Stimulated activated CD8-positive, alpha-beta memory T cell treated with anti-CD3 and anti-CD28 coated beads, Interleukin-12 subunit alpha, Interleukin-12 subunit beta, amount 100 ng/mL, for 4 hours (primary cell): Measurements from ENCODE around the gene TMEM187.

Experiments used
- DNase-seq: peaks from one replicate; pipeline ENCODE4 v3.0.0-alpha.2; 2020; ENCODE audit warnings: low read depth

Gene TMEM187, protein sequence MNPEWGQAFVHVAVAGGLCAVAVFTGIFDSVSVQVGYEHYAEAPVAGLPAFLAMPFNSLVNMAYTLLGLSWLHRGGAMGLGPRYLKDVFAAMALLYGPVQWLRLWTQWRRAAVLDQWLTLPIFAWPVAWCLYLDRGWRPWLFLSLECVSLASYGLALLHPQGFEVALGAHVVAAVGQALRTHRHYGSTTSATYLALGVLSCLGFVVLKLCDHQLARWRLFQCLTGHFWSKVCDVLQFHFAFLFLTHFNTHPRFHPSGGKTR

DNA sequence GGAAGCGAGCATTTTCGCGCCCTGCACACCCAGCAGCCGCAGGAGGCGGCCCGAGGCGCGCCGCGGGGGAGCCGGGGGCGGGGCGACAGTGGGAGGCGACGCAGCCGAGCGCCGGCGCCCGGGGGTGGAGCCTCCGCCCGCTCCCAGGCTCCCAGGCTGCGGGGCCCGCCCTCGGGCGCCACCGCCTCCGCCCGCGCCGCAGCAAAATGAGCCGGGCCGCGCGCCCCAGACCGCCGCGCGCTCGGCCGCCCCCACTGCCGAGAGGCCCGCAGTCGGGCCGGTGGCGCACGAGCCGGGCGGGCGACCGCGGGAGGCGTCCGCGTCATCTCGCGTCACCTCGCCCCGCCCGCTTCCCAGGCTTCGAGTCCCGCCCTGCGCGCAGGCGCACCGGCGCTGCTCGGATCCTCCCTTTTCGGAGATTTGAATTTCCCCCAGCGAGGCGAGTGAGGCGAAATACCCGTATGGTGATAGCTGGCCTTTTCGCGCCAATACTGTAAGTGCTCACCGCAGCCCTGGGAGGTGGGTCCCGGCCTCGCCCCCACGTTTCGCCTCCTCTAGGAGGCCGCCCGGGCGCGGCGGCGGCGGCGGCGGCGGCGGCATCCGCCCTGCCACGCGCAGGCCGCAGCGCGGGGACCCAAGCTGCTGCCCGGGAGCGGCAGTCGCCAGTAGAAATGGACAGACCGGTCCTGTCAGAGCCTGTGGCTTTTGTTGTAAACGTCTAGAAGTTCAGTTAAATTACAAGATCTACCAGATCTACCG is at the start of gene TMEM187:
TMEM187 (plus strand) TSS at position 387 of the 759 bp plus-strand sequence. CDS start 9,309 bp downstream, outside the sequence.
- peak; percentile 85 for DNase-seq

DNA sequence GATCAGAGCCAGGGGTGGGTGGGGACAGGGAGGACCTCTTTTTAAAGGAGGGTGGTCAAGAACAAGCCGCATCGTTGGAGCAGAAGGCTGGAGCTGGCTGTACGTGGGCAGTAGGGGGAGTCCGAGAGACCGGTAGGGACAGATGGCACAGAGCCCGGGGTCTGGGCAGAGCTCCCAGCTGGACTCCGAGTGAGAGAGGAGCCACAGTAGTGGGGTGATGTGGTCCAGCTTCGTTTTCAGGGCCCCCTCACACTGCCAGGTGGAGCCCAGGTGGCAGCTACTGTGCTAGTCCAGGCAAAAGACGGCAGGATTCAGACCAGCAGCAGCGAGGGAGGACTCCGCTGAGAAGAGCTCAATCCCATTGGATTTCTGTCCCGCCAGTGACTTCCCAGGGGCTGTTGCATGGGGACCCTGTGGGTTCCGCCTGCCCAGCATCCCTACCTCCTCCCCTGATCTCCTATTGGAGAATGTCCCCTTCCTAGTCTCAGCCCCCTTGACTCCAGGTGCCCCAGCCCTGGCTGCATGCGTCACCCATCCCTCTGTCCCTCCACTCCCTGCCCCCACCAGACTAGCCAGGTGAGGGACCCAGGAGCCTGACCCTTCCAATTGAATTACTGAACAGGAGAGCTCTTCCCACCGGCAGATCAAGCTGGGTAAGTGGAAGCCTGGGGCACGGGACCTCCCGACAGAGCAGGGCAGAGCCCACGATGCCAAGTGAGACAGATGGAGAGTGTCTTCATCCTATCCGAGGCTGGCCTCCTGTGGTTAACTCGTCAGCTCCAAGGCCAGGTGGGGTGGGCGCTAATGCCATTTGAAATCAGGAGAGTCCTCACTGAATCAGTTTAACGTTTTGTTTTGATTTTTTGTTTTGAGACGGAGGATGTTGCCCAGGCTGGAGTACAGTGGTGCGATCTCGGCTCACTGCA is 49.4 kb upstream of the TMEM187 start:
- DNase-seq: no peak

DNA sequence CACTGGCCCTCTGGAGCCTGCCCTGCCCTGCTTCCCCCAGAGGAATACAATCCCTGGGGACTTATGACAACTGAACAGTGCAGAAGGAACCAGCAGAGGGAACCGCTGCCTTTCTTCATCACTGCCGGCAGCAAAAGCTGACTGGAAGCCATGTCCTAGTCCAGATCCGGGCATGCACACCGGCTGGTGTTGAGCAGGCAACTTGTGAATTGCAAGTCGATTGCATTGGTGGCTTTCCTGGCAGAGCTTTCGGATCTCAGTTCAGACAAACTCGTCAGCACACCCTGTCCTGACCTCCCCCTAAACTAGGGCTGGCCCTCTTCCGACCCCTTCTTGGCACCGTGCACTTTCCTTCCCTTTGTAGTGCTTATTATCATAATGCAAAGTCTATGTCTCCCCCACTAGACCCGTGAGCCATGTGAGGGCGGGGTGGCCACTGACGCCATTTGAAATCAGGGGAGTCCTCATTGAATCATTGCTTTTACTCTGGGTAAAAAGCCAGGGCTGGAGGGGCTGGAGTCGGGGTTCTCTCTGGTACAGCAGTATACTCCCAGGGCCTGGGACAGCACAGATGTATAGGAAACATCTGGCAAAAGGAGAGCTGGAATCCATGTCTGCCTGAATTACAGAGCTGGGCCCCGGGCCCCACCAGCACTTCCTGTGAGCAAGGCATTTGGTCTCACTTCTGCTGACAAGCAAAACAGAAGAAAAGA is 48.2 kb upstream of the TMEM187 start:
- DNase-seq: no peak

DNA sequence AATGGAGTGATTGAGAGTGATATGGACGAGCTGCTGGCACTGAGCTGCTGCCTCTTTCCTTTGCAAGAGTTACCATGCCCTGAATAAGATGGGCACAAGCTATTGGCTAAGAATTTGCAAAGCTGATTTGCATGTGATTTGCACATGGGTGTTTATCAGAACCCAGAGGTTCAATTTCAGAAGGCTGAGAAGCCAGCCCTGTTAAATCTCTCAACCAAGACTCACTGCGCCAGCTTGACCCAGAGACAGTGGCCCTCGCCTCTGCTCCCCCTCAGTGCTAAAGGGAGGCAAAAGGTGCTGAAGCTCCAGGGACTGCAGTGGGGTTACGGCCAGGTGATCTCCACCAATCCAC is 47.2 kb upstream of the TMEM187 start:
- DNase-seq: no peak

DNA sequence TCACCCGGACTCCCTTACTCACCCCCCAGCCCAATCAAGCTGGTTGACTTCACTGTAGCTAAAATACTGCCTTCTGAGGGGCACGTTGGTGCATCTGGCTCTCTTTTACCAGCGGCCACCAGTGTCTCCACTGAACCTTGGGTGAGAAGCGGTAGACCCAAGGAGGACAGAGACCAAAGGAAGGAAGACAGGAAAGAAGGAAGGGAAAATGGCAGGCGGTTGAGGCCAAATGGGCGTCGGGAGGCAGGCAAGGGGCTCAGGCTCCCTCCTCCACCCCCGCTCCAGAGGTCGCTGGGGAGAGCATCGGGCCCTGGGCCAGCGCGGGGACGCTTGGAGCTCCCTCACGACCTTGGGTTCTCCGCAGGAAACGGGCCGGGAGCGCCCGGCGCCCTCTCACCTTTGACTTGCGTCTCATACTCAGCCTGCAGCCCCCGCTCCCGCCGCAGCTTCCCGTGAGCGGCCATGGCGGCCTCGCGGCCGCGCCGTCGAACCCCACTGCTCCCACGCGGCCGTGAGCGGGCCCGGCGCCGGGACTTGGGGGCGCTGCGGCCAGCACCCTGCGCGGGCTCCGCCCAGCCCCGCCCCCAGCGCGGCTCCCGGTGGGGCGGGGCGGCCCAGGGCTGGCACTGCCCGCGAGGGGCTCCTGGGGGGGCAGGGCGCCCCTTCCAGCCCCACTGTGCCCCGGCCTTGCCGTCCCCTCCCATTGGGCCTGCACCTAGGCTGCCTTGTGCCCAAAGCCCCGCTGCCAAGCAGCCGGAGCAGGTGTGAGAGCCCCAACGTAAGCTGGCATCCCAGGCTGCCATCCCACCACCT is 46.6 kb upstream of the TMEM187 start, which contains the start of gene ARHGAP4:
ARHGAP4 (minus strand) TSS at position 526 of the 813 bp plus-strand sequence; CDS start at position 464, 62 bp downstream.
- DNase-seq: peak; percentile 49

DNA sequence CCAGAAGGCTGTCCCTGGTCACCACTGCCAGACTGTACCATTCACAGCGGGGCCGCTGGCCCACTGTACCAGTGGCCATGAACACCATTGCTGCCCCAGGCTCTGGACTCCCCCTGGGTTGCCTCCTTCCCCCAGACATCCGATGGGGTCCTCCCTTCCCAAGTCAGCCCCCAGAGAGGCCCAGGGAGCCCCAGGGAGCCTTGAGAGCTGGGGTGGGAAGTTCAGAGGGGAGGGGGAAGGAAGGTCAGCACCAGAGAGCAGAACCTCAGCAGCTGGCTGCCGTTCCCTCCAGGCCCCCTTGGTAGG is 46.0 kb upstream of the TMEM187 start:
- DNase-seq: no peak

DNA sequence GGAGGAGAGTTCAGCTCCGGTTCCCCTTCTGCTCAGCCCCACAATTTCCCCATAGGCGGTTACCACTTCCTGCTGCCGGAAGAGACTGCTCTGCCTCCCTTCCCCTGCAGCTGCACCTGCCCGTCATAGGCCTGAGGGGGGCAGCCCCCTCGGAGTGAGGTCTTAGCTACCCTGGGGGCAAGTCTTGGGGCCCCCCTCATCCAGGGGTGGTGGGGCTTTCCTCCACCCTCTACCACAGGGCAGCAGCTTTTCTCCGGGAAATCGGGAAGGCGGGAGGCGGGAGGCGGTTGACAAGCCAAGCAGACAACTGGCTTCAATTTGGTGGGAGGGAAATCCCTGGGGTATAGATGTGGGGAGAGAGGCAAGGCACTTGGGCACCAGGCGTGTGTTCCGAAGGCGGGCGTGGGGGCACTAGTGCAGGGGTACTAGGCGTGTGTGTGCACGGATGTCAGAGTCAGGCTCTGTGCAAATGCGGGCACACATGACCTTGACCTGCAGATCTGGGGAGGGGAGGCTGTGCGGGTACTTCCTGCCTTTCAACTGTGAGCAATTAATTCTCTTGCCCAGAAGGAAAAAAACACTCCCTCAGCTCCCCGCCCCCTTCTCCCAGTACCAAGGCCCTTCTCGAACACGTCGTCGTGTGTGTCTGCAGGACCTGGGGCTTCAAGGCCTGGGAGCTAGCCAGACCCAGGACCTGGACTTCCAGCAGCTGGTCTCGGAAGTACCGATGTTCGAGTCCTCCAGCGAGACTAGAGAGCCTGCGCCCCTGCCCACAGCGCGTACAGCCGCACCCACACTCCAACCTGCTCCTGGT is 45.5 kb upstream of the TMEM187 start:
- DNase-seq: peak; percentile 63

DNA sequence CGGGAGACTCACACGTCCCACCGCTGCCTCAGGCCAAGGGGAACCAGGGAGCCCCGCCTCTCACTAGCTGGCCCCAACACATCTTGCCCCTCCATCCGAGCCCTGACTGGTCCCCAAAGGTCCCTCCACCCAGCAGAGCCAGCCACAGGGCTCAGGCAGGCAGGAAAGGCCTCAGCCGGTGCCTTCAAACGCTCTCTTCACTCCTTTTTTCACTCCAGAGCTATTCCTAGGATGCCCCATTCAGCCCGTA is 45.0 kb upstream of the TMEM187 start:
- DNase-seq: no peak

DNA sequence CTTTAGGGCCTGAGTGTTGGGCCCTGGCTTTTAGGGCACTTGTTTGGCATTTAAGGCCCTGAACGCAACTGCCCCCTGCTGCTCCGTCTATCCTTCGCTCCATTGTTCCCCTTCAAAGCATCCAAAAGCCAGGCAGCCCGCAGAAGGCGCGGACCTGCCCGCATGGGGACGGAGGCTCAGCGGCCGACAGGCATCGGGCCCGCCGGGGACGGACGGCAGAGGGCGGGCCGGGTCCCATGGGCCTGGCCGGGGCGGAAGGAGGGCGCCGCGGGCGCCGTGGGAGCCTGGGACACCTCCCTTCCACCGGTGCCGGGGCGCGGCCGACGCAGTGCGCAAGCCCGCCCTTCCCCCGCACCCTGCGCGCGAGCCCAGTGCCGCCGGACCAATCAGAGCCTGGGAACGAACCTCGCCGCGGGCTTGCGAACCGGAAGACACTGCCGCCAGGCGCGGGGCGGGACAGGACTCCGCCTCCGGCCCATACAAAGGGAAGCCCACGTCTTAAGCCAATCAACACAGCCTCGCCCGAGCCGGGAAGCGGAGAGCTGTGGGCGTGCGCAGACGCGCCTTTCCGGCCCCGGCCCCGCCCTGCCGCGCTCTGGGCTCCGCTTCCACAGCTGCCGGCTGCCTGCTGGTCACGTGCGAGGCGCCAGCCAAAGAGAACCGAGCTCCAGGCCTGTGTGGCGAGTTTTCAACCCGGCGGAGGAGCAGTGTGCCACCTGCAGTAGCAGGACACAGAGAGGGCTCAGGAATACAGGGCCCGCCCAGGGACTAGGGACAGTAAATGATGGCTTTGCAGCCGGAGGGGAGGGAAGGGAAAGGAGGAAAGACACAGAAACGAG is 44.4 kb upstream of the TMEM187 start:
- DNase-seq: peak; percentile 93

DNA sequence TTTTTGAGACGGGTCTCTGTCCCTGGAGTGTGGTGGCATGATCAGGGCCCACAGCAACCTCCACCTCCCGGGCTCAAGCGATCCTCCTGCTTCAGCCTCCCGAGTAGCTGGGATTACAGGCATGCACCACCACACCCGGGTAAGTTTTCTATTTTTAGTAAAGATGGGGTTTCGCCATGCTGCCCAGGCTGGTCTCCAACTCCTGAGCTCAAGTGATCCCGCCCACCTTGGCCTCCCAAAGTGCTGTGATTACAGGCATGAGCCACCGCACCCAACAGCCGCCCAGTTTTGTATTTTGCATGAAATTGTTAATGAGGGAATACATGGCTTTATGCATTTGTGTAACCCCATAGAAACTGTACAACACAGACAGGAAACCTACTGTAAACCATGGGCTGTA is 43.7 kb upstream of the TMEM187 start:
- no peak for DNase-seq

DNA sequence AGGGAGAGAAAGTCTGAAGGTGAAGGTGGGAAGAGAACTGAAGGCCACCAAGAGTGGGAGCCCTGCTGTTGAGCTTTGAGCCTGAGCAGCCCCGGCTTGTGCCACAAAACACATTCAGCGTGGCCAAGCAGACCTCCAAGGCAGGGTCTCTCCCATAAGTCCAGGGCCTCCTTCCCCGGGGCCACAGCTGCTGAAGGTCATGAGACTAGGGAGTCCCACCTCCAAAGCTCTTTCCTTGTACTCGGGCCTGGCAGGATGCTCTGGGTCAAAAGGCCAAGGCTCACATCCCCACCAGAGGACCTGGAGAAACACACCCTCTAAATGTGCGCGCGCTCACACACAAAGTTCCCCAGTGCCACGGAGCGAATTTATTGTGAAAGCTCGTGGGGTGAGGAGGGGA is 43.0 kb upstream of the TMEM187 start:
- no peak for DNase-seq

DNA sequence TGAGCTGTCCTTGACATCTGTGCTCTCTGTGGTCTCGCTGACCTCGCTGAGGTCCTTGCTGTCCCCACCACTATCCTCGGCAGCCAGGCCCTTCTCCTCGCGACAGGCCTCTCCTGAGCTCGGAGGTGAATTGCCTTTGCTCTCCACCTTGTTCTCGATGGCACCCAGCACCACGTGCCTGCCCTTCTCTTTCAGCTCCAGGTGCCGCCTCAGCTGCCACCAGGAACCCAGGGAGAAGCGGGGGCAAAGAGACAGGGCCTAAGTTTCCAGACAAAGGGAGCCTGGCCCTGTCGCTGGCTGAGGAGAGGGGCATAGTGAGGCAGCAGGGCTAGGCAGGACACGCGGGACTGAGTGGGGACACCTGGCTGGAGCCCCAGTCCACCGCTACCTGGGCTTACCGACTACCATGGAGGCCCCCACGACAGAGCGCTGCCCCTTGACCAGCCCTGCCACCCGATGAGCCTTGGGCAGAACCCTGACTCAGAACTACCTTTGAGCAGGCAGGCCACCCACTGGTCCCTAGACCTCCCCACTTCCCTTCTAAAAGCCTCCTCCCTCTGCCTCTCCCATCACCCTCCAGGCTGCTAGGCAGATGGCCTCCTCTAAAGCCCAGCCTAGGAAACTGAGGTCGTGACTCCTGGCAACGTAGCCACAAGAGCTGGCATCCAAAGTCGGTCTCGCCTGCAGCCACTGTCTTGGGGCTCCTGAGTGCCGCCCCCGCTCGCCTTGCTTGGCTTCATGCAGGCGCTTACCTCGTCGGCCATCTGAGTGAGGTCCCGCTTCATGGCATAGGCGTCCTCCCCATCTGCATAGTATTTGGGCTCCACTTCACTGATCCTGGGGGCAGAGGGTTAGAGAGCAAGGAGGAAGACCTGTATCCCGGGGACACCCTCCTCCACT is 42.3 kb upstream of the TMEM187 start:
- no peak for DNase-seq

DNA sequence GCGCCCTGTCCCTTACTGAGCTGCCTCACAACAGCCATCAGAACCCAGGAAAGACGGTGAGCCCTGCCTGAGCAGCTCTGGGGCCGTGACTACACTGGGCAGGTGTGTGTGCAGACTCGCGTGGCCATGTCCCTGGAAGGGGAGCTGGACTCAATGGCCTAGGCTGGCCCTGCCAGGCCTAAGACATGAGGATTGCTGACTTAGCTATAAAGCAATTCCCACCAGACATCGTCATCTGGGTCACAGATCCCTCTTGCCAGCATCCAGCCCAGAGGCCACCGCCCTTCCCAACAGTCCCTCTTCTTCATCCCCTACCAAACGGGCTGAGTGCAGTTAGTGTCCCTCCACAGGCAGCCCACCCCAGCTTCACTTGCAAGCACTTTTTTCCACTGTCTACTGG is 41.4 kb upstream of the TMEM187 start:
- DNase-seq: no peak

DNA sequence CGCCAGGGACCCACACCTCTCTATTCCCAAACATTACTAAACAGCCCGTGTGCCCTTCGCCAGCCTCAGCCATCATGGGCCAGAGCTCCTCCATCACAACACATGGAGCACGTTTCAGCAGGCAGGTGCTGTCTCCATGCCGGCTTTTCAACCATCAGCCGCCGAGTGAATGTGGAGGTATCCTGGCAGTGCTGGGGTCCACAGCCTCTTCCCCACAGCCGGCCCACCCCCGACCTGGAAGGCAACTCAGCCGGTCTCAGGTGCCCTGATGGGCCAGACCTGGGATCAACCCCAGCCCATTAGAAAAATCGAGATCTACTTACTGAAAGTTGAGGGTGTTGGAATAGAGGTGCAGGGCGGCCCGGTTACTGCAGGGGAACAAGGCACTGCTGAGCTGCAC is 40.8 kb upstream of the TMEM187 start:
- DNase-seq: no peak

DNA sequence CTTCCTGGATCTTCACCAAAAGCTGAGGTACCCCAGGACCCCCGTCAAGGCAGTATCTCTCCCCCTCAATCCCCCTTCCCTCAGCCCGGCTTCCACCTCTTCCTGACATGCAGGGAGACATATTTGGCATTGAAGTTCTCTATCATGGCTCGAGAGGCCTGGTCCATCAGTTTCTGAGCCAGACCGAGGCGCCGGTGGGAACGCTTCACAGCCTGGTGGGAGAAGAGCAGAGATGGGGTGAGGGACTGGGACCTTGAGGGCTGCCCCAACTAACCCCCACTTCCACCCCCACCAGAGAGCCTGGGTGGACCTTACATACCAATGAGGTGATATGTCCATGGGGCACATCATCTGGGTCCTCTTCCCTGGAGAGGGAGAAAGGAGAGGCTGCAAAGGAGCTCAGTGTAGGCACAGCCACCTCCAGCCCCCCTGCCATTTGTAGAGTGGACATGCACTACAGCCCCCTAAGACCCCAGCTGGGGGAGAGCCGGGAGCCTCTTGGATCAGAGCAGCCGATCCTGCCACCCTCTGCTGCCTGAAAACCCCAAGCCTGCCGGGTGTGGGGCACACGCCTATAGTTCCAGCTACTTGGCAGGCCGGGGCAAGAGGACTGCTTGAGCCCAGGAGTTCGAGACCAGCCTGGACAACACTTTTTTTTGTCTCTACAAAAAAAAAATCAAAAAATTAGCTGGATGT is 40.2 kb upstream of the TMEM187 start:
- no peak for DNase-seq

DNA sequence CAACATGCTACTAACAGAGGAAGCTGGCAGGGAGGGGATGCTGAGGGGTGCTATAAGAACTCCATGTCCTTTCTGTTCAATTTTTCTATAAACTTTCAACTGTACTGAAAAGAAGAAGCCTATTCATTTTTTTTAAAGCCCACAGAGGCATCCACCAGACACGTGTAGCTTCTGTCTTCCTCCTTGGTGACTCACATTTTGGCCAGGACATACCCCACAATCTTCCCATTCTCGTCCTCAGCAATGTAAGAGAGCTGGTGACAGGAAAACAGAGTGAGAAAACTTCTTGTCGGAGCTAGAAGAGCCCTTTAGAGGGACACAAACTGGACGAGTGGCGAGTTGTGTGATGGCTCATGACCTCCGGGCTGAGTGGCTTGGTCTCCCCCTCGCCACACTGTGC is 38.8 kb upstream of the TMEM187 start:
- no peak for DNase-seq

DNA sequence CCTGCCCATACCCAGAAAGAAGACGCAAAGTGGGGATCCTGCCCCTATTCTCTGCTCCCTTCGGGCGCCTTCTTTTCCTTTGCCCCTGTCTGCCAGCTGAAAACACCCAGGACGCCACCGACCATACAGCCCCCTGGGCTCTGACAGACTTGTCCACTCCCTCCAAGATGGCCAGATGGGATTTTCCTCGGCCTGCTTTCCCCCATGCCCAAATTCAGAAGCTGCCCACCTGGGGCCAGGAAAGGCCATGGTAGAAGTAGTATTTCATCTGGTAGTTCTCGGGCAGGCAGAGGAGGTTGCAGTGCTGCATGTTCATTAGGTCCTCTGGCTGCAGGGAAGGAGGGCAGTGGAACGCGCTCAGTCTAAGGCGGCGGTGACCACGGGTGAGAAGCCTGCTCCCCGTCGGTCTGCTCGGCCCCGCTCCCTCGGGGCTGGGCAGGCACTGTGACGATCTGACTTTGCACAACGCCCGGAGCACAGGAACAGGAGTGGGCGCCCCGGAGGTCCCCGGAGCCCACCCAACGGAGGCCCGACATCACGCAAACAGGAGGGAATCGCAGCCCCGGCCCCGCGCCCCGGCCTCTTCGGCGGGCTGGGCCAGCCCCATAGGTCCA is 38.3 kb upstream of the TMEM187 start:
- DNase-seq: no peak
